Gastroesophageal sphincter (tissue), 3 donors: ENCODE data around the gene TSPOAP1.

Experiments
- EP300 ChIP-seq: sonication (generic); formaldehyde crosslinking; IDR thresholded peaks from one replicate; pipeline ENCODE4 v1.6.1; 2017; ENCODE audit warnings: antibody characterized with exemption, mild to moderate bottlenecking
- POLR2A ChIP-seq, 2 donors: fragments of 450-650 bp; IDR thresholded peaks; one replicate each; pipeline ENCODE4 v1.6.1; 2017; ENCODE audit warnings: antibody characterized with exemption in 2 of 2, mild to moderate bottlenecking in 2 of 2, moderate library complexity in 1 of 2
- POLR2AphosphoS5 ChIP-seq: sonication (generic); formaldehyde crosslinking; IDR thresholded peaks from one replicate; pipeline ENCODE4 v1.6.1; 2017; ENCODE audit warnings: antibody characterized with exemption
- TF ChIP-seq, protein P1 (sequence below), 4 experiments: fragments of 200-600 bp in 2 of 4; fragments of 450-650 bp in 2 of 4; sonication (generic) in 1 of 4; IDR thresholded peaks; one replicate each; pipeline ENCODE4 v1.5.1; 2017 to 2019; ENCODE audit warnings: antibody characterized with exemption in 4 of 4, mild to moderate bottlenecking in 2 of 4, moderate library complexity in 2 of 4

DNA sequence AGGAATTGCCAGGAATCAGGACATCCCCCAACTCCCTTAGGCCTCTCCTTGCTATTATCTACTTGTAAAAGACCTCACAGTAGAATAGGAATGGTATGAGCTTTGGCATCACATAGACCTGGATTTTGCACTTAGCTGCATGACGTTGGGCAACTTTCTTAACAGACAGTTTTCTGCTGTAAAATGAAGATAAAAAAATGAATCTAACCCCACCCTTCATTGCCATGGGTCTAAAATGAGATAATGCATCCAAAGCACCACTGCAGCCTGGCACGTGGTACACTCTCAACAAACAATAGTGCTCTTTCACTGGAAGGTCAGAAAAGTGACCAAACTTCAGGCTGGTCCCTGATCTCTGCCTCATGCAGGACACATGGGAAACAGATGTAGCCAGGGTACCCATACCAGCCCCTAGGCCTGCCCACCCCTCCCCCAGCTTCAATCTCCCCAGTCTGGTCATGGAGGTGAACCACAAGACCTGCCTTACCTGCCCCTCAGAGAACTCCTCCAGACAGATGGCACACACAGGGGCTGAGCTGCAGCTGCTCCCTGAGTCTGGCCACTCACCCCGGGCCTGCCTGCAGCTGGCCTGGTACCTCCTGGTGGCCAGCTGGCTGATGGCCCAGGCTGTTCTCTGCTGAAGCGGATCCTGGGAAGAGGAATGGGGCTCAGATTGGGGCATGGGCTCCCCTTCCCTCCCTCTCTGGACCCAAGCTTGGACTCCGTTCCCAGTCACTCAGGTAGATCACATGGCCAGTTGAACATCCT lies 31.9 kb upstream of the TSPOAP1 start:
- TF ChIP-seq, protein P1, sequence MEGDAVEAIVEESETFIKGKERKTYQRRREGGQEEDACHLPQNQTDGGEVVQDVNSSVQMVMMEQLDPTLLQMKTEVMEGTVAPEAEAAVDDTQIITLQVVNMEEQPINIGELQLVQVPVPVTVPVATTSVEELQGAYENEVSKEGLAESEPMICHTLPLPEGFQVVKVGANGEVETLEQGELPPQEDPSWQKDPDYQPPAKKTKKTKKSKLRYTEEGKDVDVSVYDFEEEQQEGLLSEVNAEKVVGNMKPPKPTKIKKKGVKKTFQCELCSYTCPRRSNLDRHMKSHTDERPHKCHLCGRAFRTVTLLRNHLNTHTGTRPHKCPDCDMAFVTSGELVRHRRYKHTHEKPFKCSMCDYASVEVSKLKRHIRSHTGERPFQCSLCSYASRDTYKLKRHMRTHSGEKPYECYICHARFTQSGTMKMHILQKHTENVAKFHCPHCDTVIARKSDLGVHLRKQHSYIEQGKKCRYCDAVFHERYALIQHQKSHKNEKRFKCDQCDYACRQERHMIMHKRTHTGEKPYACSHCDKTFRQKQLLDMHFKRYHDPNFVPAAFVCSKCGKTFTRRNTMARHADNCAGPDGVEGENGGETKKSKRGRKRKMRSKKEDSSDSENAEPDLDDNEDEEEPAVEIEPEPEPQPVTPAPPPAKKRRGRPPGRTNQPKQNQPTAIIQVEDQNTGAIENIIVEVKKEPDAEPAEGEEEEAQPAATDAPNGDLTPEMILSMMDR (IDR thresholded peaks at IDR 0.05): no peak
- TF ChIP-seq EP300: no peak
- TF ChIP-seq POLR2A (IDR thresholded peaks at IDR 0.05): no peak
- TF ChIP-seq POLR2AphosphoS5: no peak
